IMR-90 (cell line): ENCODE measurements around the gene ASAP2. TPM values are rescaled to one million over a fixed set of nuclear protein-coding genes. Genes with fewer than 3 reads are reported as not detected.
A peak's percentile ranks its signal among the peaks of the same experiment; 100 is the strongest.

Experiments
- ATAC-seq: fragments of 200-7000 bp; cut with Tn5 transposase; 2 replicates; pipeline ENCODE4 v1.9.1; 2020; ENCODE audit warnings: low read depth, mild to moderate bottlenecking, moderate library complexity
- BruUV-seq: library from RNA; stranded (reverse); fragments of 400-500 nt; replicated peaks from 2 replicates; lab custom pipeline; 2021; lab: Mats Ljungman, UMichigan
- CTCF ChIA-PET: fragments of 300-600 bp; formaldehyde crosslinking; extraction: SDS; loops from one replicate; lab custom pipeline; 2021; ENCODE audit warnings: antibody characterized with exemption; lab: Yijun Ruan, JAX
- POLR2A ChIA-PET: fragments of 300-600 bp; sonication (Branson Sonifier 250); formaldehyde crosslinking; loops from one replicate; lab custom pipeline; 2022; ENCODE audit warnings: antibody characterized with exemption; ENCODE audit not compliant: unreplicated experiment; lab: Charles Lee
- DNase-seq: peaks from one replicate; pipeline ENCODE4 v3.0.0; 2013
- H2AFZ ChIP-seq: replicated peaks from 2 replicates; pipeline ENCODE3; 2013; ENCODE audit warnings: low read length, mild to moderate bottlenecking; ENCODE audit not compliant: poor library complexity
- H2AK5ac ChIP-seq: 2 replicates; pipeline ENCODE4 v1.6.1; 2013; ENCODE audit warnings: low read depth, low read length, inconsistent platforms
- H2AK9ac ChIP-seq: replicated peaks from 2 replicates; pipeline ENCODE3; 2013; ENCODE audit warnings: mild to moderate bottlenecking, low read depth, low read length, moderate library complexity; ENCODE audit not compliant: poor library complexity
- H2BK120ac ChIP-seq: 2 replicates; pipeline ENCODE4 v1.6.1; 2013; ENCODE audit warnings: low read depth, low read length, inconsistent platforms
- H2BK15ac ChIP-seq: 3 replicates; pipeline ENCODE4 v1.6.1; 2013; ENCODE audit warnings: low read depth, low read length, inconsistent platforms
- H2BK20ac ChIP-seq: 2 replicates; pipeline ENCODE4 v1.6.1; 2013; ENCODE audit warnings: low read depth, mild to moderate bottlenecking, inconsistent platforms, low read length, moderate library complexity
- H2BK5ac ChIP-seq: 2 replicates; pipeline ENCODE4 v1.6.1; 2013; ENCODE audit warnings: mild to moderate bottlenecking, low read depth, low read length, inconsistent platforms; ENCODE audit not compliant: poor library complexity, severe bottlenecking
- H3K14ac ChIP-seq: replicated peaks from 2 replicates; pipeline ENCODE4 v1.6.1; 2013; ENCODE audit warnings: low read depth, low read length, inconsistent platforms
- H3K18ac ChIP-seq: 2 replicates; pipeline ENCODE4 v1.6.1; 2013; ENCODE audit warnings: low read depth, low read length, control low read depth
- H3K23ac ChIP-seq: 2 replicates; pipeline ENCODE4 v1.6.1; 2013; ENCODE audit warnings: low read depth, low read length, inconsistent platforms
- H3K27ac ChIP-seq: 2 replicates; pipeline ENCODE4 v1.5.1; 2013; ENCODE audit warnings: mild to moderate bottlenecking, control low read depth, low read length; ENCODE audit not compliant: insufficient read depth
- H3K27me3 ChIP-seq: 2 replicates; pipeline ENCODE4 v1.6.1; 2013; ENCODE audit warnings: low read length; ENCODE audit not compliant: control insufficient read depth, insufficient read depth
- H3K36me3 ChIP-seq: 2 replicates; pipeline ENCODE4 v1.6.1; 2013; ENCODE audit warnings: low read length, mixed read lengths; ENCODE audit not compliant: control insufficient read depth, insufficient read depth
- H3K4ac ChIP-seq: 2 replicates; pipeline ENCODE4 v1.6.1; 2013; ENCODE audit warnings: low read depth, low read length, inconsistent platforms
- H3K4me1 ChIP-seq: 2 replicates; pipeline ENCODE4 v1.6.1; 2013; ENCODE audit warnings: low read length, mixed read lengths; ENCODE audit not compliant: control insufficient read depth, insufficient read depth
- H3K4me2 ChIP-seq: 2 replicates; pipeline ENCODE4 v1.6.1; 2013; ENCODE audit warnings: low read depth, mild to moderate bottlenecking, control low read depth, low read length, moderate library complexity
- H3K4me3 ChIP-seq: 2 replicates; pipeline ENCODE4 v1.5.1; 2013; ENCODE audit warnings: low read depth, mild to moderate bottlenecking, control low read depth, low read length, moderate library complexity; ENCODE audit not compliant: insufficient read depth
- H3K56ac ChIP-seq: 2 replicates; pipeline ENCODE4 v1.6.1; 2013; ENCODE audit warnings: low read length, inconsistent platforms; ENCODE audit not compliant: insufficient read depth; ENCODE audit errors: extremely low read depth
- H3K79me1 ChIP-seq, 2 experiments: 2 replicates each; pipeline ENCODE4 v1.6.1; 2013; ENCODE audit warnings: low read length in 2 of 2, inconsistent platforms in 1 of 2, low read depth in 1 of 2
- H3K9ac ChIP-seq: 2 replicates; pipeline ENCODE4 v1.6.1; 2013; ENCODE audit warnings: low read depth, low read length, control low read depth
- H3K9me1 ChIP-seq: 2 replicates; pipeline ENCODE4 v1.6.1; 2013; ENCODE audit warnings: low read length, inconsistent platforms; ENCODE audit not compliant: insufficient read depth
- H3K9me3 ChIP-seq: 2 replicates; pipeline ENCODE4 v1.6.1; 2013; ENCODE audit warnings: low read length; ENCODE audit not compliant: control insufficient read depth, insufficient read depth
- H4K20me1 ChIP-seq: 2 replicates; pipeline ENCODE4 v1.6.1; 2013; ENCODE audit warnings: low read length, inconsistent platforms; ENCODE audit not compliant: insufficient read depth
- H4K5ac ChIP-seq: 2 replicates; pipeline ENCODE4 v1.6.1; 2013; ENCODE audit warnings: mild to moderate bottlenecking, low read depth, low read length, control low read depth
- H4K8ac ChIP-seq, 2 experiments: 2 replicates each; pipeline ENCODE4 v1.6.1; 2013; ENCODE audit warnings: low read depth in 2 of 2, low read length in 2 of 2, control low read depth in 1 of 2, inconsistent platforms in 1 of 2
- H4K91ac ChIP-seq: 2 replicates; pipeline ENCODE4 v1.6.1; 2013; ENCODE audit warnings: low read depth, low read length, inconsistent platforms; ENCODE audit not compliant: insufficient read depth
- BHLHE40 ChIP-seq: fragments of 150-350 bp; IDR thresholded peaks from 2 replicates; pipeline ENCODE4 v1.6.1; 2016; ENCODE audit warnings: mild to moderate bottlenecking, low read depth, low read length
- CEBPB ChIP-seq: IDR thresholded peaks from 2 replicates; pipeline ENCODE4 v1.6.1; 2012; ENCODE audit warnings: low read depth, low read length, improper control_type of control experiment
- CHD1 ChIP-seq: IDR thresholded peaks from 2 replicates; pipeline ENCODE4 v1.6.1; 2012; ENCODE audit warnings: low read depth, low read length, improper control_type of control experiment
- FOS ChIP-seq: fragments of 150-350 bp; IDR thresholded peaks from 2 replicates; pipeline ENCODE4 v1.6.1; 2016; ENCODE audit warnings: low read depth, low read length
- MAFK ChIP-seq: IDR thresholded peaks from 2 replicates; pipeline ENCODE4 v1.6.1; 2012; ENCODE audit warnings: low read depth, low read length, improper control_type of control experiment
- MXI1 ChIP-seq: IDR thresholded peaks from 2 replicates; pipeline ENCODE4 v1.6.1; 2012; ENCODE audit warnings: low read depth, mild to moderate bottlenecking, low read length, moderate library complexity, borderline replicate concordance
- NFE2L2 ChIP-seq: fragments of 150-350 bp; IDR thresholded peaks from 2 replicates; pipeline ENCODE4 v1.6.1; 2016; ENCODE audit warnings: low read depth, mild to moderate bottlenecking, low read length
- RAD21 ChIP-seq: IDR thresholded peaks from 2 replicates; pipeline ENCODE4 v1.6.1; 2012; ENCODE audit warnings: low read length, improper control_type of control experiment
- RCOR1 ChIP-seq: IDR thresholded peaks from 2 replicates; pipeline ENCODE4 v1.6.1; 2012; ENCODE audit warnings: mild to moderate bottlenecking, low read length, improper control_type of control experiment; ENCODE audit not compliant: insufficient replicate concordance
- RFX5 ChIP-seq: IDR thresholded peaks from 2 replicates; pipeline ENCODE4 v1.8.0; 2012; ENCODE audit warnings: low read depth, mild to moderate bottlenecking, low read length, moderate library complexity
- SMC3 ChIP-seq: fragments of 150-350 bp; IDR thresholded peaks from 2 replicates; pipeline ENCODE4 v1.6.1; 2016; ENCODE audit warnings: low read depth, mild to moderate bottlenecking, antibody characterized with exemption, low read length, moderate library complexity
- WGBS, 2 experiments: methylation state at CpG; one replicate each; pipeline versions ENCODE4 v1.1.5 to v1.1.7; 2013; ENCODE audit warnings: missing lambda C conversion rate in 2 of 2; ENCODE audit not compliant: insufficient read length in 1 of 2; ENCODE audit errors: extremely low coverage in 2 of 2; 5-methylcytosine and 5-hydroxymethylcytosine counted together
- dilution Hi-C: fragments of 300-500 bp; cut with HindIII; formaldehyde crosslinking; loops from one replicate; pipeline ENCODE4 v1.14.3; 2018; ENCODE audit warnings: low sequenced_read_pairs; ENCODE audit not compliant: unreplicated experiment
- in situ Hi-C: fragments of 300-500 bp; cut with MboI; formaldehyde crosslinking; loops from 3 replicates; pipeline ENCODE4 v1.14.3; 2019; ENCODE audit warnings: low sequenced_read_pairs, inconsistent platforms, mixed read lengths
- intact Hi-C: fragments of 100-400 bp; cut with micrococcal nuclease; formaldehyde crosslinking; loops from 2 replicates; pipeline ENCODE4 v1.10.0; 2022
- polyA plus RNA-seq, 3 experiments: library from polyadenylated mRNA; depleted of rRNA; stranded (reverse); fragments of >200 nt; gene quantifications; 2 replicates each; pipeline ENCODE4 v1.2.3, GENCODE V29; 2012; ENCODE audit warnings: low replicate concordance in 1 of 3
- total RNA-seq: library from RNA; depleted of rRNA; stranded (reverse); fragments of >200 nt; gene quantifications from 2 replicates; pipeline ENCODE4 v1.2.3, GENCODE V29; 2012
- TF ChIP-seq, protein P1 (sequence below): conservative IDR thresholded peaks from 2 replicates; pipeline ENCODE4 v1.5.1; 2012; ENCODE audit warnings: mild to moderate bottlenecking, low read depth, low read length, improper control_type of control experiment
- TF ChIP-seq, protein P2 (sequence below): fragments of 150-350 bp; IDR thresholded peaks from 2 replicates; pipeline ENCODE4 v1.6.1; 2017; ENCODE audit warnings: mild to moderate bottlenecking, antibody characterized with exemption, low read length, low read depth
- TF ChIP-seq, protein P3 (sequence below): fragments of 150-350 bp; IDR thresholded peaks from 2 replicates; pipeline ENCODE4 v1.6.1; 2016; ENCODE audit warnings: low read depth, mild to moderate bottlenecking, low read length, moderate library complexity, borderline replicate concordance

The ASAP2 gene
- total and polyA plus RNA-seq, 2 of the 4 experiments (the other 2 are of a cell fraction) = 19.7 to 28.1 TPM

DNA sequence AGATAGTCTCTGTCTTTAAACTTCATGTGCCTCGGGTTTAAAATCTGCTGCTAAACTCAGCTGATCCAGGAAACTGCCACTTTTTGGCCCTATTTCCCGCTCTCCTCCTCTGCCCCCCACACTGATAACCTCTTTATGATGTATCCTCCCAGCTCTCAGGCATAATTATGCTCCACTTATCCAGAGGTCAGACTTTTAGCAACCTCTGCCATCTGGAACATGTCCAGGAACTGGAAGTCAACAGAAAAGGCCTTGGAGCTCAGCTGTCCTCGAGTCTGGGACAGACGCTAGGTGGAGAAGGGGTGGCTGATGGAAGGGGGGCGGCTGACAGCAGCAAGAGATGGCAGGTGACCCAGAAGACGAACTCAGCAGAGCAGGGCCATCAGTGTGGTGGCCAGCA is 41.2 kb downstream of the ASAP2 start:
- TF ChIP-seq RFX5 (no peak), MAFK (no peak), CEBPB (no peak), SMC3 (no peak), FOS (no peak), RAD21 (no peak), RCOR1 (no peak), NFE2L2 (no peak), MXI1 (no peak), CHD1 (no peak), BHLHE40 (no peak)
- TF ChIP-seq, protein P1, sequence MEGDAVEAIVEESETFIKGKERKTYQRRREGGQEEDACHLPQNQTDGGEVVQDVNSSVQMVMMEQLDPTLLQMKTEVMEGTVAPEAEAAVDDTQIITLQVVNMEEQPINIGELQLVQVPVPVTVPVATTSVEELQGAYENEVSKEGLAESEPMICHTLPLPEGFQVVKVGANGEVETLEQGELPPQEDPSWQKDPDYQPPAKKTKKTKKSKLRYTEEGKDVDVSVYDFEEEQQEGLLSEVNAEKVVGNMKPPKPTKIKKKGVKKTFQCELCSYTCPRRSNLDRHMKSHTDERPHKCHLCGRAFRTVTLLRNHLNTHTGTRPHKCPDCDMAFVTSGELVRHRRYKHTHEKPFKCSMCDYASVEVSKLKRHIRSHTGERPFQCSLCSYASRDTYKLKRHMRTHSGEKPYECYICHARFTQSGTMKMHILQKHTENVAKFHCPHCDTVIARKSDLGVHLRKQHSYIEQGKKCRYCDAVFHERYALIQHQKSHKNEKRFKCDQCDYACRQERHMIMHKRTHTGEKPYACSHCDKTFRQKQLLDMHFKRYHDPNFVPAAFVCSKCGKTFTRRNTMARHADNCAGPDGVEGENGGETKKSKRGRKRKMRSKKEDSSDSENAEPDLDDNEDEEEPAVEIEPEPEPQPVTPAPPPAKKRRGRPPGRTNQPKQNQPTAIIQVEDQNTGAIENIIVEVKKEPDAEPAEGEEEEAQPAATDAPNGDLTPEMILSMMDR = no peak
- TF ChIP-seq, protein P2, sequence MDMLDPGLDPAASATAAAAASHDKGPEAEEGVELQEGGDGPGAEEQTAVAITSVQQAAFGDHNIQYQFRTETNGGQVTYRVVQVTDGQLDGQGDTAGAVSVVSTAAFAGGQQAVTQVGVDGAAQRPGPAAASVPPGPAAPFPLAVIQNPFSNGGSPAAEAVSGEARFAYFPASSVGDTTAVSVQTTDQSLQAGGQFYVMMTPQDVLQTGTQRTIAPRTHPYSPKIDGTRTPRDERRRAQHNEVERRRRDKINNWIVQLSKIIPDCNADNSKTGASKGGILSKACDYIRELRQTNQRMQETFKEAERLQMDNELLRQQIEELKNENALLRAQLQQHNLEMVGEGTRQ = no peak
- TF ChIP-seq, protein P3, sequence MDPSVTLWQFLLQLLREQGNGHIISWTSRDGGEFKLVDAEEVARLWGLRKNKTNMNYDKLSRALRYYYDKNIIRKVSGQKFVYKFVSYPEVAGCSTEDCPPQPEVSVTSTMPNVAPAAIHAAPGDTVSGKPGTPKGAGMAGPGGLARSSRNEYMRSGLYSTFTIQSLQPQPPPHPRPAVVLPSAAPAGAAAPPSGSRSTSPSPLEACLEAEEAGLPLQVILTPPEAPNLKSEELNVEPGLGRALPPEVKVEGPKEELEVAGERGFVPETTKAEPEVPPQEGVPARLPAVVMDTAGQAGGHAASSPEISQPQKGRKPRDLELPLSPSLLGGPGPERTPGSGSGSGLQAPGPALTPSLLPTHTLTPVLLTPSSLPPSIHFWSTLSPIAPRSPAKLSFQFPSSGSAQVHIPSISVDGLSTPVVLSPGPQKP = no peak
- WGBS, 2 experiments = 66% methylated on average over 4 of the region's 6 CpGs; no CpG with 5 or more reads in 1 of the 2 experiments
- Histone ChIP-seq H4K8ac (peak overlapping the region in 1 of 2 experiments; percentile 36; a peak in 1 of 4 replicates), H3K14ac (0 out of 2 replicates have a peak overlapping the region, but pooled peaks have one; percentile 0), H3K79me1 (peaks cover 64 to 91% of the 10 kb centered on the region in 2 experiments), H3K27ac (no peak overlapping the region), H3K9me1 (peaks cover 50% of the 10 kb centered on the region), H2AK5ac (peak overlapping the region; percentile 81; the same call in 1 of the 2 replicates), H4K20me1 (peaks cover 23% of the 10 kb centered on the region; the same call in 1 of the 2 replicates), H3K23ac (no peak overlapping the region; the same call in 1 of the 2 replicates), H3K4me3 (no peak overlapping the region), H2BK120ac (0 out of 2 replicates have a peak overlapping the region, but pooled peaks have one; percentile 4), H4K5ac (0 out of 2 replicates have a peak overlapping the region, but pooled peaks have one; percentile 15), H2BK15ac (no peak overlapping the region; the same call in 2 of the 3 replicates), H3K36me3 (no peaks in the 10 kb centered on the region), H3K56ac (no peak overlapping the region), H3K4me1 (peaks cover 44% of the 10 kb centered on the region), H3K9me3 (no peaks in the 10 kb centered on the region), H4K91ac (peak overlapping the region; percentile 33; the same call in 1 of the 2 replicates), H2AFZ (no peak overlapping the region), H3K18ac (no peak overlapping the region), H3K4ac (peak overlapping the region; percentile 37), H3K27me3 (no peaks in the 10 kb centered on the region), H3K4me2 (no peak overlapping the region), H2BK20ac (no peak overlapping the region), H2AK9ac (no peak overlapping the region), H2BK5ac (peak overlapping the region; percentile 59), H3K9ac (no peak overlapping the region)
- intact Hi-C loops (no loop called here), dilution Hi-C loops (no loop called here), in situ Hi-C loops (no loop called here)
- DNase-seq (no peak), ATAC-seq (no peak)
- POLR2A ChIA-PET = interaction anchor here (0.5 kb wide), 1 partner anchor 9 kb away, joined by 5 read pairs; no protein-coding TSS in a partner anchor
- no TSS peak for BruUV-seq
- CTCF ChIA-PET = interaction anchor here (0.6 kb wide), 1 partner anchor 122 kb away, joined by 3 read pairs; no protein-coding TSS in a partner anchor
